HepG2 (cell line): ENCODE results near the gene ZMYND8.

ENCODE experiments used
- NR2F2 ChIP-seq: IDR thresholded peaks from 2 replicates; pipeline ENCODE4 v1.6.1; 2012; ENCODE audit warnings: low read depth, inconsistent platforms, borderline replicate concordance
- SP4 ChIP-seq: sonication (generic); formaldehyde crosslinking; IDR thresholded peaks from 2 replicates; pipeline ENCODE4 v1.8.1; 2023; ENCODE audit warnings: mild to moderate bottlenecking, missing genetic modification reagents
- TF ChIP-seq, protein P1 (sequence below): sonication (generic); formaldehyde crosslinking; IDR thresholded peaks from 2 replicates; pipeline ENCODE4 v1.5.0; 2020; ENCODE audit warnings: mild to moderate bottlenecking, missing genetic modification reagents, moderate library complexity

DNA sequence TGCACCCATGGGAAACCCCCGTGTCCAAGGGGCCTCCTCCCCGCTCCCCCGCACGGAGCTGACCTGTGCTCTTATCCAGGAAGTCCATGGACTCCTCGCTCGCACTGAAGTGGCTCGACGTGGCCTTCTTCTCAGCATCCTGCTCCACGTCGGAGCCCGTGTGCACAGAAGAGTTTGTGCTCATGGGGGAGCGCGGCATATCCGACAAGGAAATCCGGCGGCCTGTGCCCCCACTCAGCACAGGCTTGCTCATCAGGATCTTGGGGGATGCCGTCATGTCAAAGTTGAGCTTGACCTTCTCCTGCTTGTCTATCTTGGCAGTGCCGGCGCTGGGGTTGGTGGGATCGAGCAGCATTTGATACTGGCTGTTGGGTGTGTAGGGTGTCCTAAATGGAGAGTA lies 80.2 kb downstream of the ZMYND8 start:
- TF ChIP-seq, protein P1, sequence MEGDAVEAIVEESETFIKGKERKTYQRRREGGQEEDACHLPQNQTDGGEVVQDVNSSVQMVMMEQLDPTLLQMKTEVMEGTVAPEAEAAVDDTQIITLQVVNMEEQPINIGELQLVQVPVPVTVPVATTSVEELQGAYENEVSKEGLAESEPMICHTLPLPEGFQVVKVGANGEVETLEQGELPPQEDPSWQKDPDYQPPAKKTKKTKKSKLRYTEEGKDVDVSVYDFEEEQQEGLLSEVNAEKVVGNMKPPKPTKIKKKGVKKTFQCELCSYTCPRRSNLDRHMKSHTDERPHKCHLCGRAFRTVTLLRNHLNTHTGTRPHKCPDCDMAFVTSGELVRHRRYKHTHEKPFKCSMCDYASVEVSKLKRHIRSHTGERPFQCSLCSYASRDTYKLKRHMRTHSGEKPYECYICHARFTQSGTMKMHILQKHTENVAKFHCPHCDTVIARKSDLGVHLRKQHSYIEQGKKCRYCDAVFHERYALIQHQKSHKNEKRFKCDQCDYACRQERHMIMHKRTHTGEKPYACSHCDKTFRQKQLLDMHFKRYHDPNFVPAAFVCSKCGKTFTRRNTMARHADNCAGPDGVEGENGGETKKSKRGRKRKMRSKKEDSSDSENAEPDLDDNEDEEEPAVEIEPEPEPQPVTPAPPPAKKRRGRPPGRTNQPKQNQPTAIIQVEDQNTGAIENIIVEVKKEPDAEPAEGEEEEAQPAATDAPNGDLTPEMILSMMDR (CRISPR knock-in tag): no peak
- TF ChIP-seq NR2F2: no peak
- no peak for TF ChIP-seq SP4 (CRISPR knock-in tag)
